ENCODE measurements around the gene TBCK.

The TBCK gene

DNA sequence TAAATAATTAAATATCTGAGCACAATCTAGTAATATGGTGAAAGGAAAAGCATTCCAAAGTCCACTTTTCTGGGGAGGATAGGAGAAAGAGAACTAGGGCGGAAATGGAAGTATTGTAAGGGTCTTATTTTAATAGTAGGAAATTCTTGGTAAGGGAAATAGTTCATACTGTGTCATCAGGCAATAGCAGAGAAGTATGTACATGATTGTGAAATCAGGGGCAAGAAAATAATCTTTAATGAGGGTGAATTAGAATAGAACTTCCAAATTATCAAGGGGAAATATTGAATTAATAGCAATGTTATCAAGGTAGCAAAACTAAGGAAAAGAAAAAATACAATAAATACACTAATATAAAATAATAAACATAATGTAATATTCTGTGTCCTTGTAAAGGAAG is 37.8 kb upstream of the TBCK start:
- CTCF ChIA-PET, result interaction anchor here (0.6 to 1.4 kb wide), 2 partner anchors 9 to 30 kb away, joined by 3 to 4 read pairs; no protein-coding TSS in a partner anchor
- no peaks in the 10 kb centered on the region for H3K27me3 ChIP-seq (replicated peaks in 2 of 5; ENCODE audit: control insufficient read depth in 4 of 5, insufficient read depth in 5 of 5, low read length in 4 of 5)
- no peaks in the 10 kb centered on the region for H3K9me3 ChIP-seq (ENCODE audit: control extremely low read depth in 1 of 5, control insufficient read depth in 4 of 5, insufficient read depth in 2 of 5, low read depth in 1 of 5, low read length in 4 of 5)
- H3K4me1 ChIP-seq (ENCODE audit: control extremely low read depth in 1 of 4, control insufficient read depth in 4 of 4, insufficient read depth in 4 of 4, low read length in 3 of 4), result no peaks in the 10 kb centered on the region
- no peak overlapping the region for H3K27ac ChIP-seq (ENCODE audit: insufficient read depth in 1 of 2, low read depth in 1 of 2, low read length in 2 of 2, poor library complexity in 1 of 2, severe bottlenecking in 2 of 2)
- no peak for DNase-seq
- 100% methylated on average over 1 of the region's 1 CpG for WGBS (ENCODE audit: insufficient coverage)
- POLR2A ChIA-PET, result no interaction called here
- peaks cover 0 to 9% (median 3%) of the 10 kb centered on the region in 4 experiments for H3K36me3 ChIP-seq (ENCODE audit: control insufficient read depth in 4 of 4, insufficient read depth in 4 of 4, low read length in 3 of 4)
- H3K4me3 ChIP-seq (ENCODE audit: control insufficient read depth in 1 of 7, extremely low read depth in 1 of 7, insufficient read depth in 4 of 7, low read depth in 2 of 7, low read length in 6 of 7), result no peak overlapping the region

- CTCF ChIA-PET, result interaction anchor here (0.9 kb wide), 1 partner anchor 21 kb away, joined by 3 read pairs; no protein-coding TSS in a partner anchor
- Histone ChIP-seq H3K27ac (ENCODE audit: insufficient read depth in 1 of 2, low read depth in 1 of 2, low read length in 2 of 2, poor library complexity in 1 of 2, severe bottlenecking in 2 of 2) (no peak overlapping the region), H3K9me3 (ENCODE audit: control extremely low read depth in 1 of 5, control insufficient read depth in 4 of 5, insufficient read depth in 2 of 5, low read depth in 1 of 5, low read length in 4 of 5) (no peaks in the 10 kb centered on the region), H3K4me3 (ENCODE audit: control insufficient read depth in 1 of 7, extremely low read depth in 1 of 7, insufficient read depth in 4 of 7, low read depth in 2 of 7, low read length in 6 of 7) (no peak overlapping the region), H3K36me3 (ENCODE audit: control insufficient read depth in 4 of 4, insufficient read depth in 4 of 4, low read length in 3 of 4) (peaks cover 0 to 26% (median 16%) of the 10 kb centered on the region in 4 experiments), H3K4me1 (ENCODE audit: control extremely low read depth in 1 of 4, control insufficient read depth in 4 of 4, insufficient read depth in 4 of 4, low read length in 3 of 4) (no peaks in the 10 kb centered on the region), H3K27me3 (replicated peaks in 2 of 5; ENCODE audit: control insufficient read depth in 4 of 5, insufficient read depth in 5 of 5, low read length in 4 of 5) (no peaks in the 10 kb centered on the region)
- DNase-seq, result no peak
- POLR2A ChIA-PET, result no interaction called here
Measured at GRCh38 chr4:106351016-106351415, 35.0 kb upstream of the TBCK start.

- no peaks in the 10 kb centered on the region for H3K9me3 ChIP-seq (ENCODE audit: control extremely low read depth in 1 of 5, control insufficient read depth in 4 of 5, insufficient read depth in 2 of 5, low read depth in 1 of 5, low read length in 4 of 5)
- no peaks in the 10 kb centered on the region for H3K4me1 ChIP-seq (ENCODE audit: control extremely low read depth in 1 of 4, control insufficient read depth in 4 of 4, insufficient read depth in 4 of 4, low read length in 3 of 4)
- no peak for DNase-seq
- CTCF ChIA-PET, result interaction anchor here (1.2 to 1.4 kb wide), 3 partner anchors 17 to 19 kb away, joined by 3 to 4 read pairs (median 4); no protein-coding TSS in a partner anchor
- no peak overlapping the region for H3K27ac ChIP-seq (ENCODE audit: insufficient read depth in 1 of 2, low read depth in 1 of 2, low read length in 2 of 2, poor library complexity in 1 of 2, severe bottlenecking in 2 of 2)
- peaks cover 0 to 26% (median 19%) of the 10 kb centered on the region in 4 experiments for H3K36me3 ChIP-seq (ENCODE audit: control insufficient read depth in 4 of 4, insufficient read depth in 4 of 4, low read length in 3 of 4)
- WGBS (ENCODE audit: insufficient coverage), result no CpG with 5 or more reads among the region's 1 CpG
- no peak overlapping the region for H3K4me3 ChIP-seq (ENCODE audit: control insufficient read depth in 1 of 7, extremely low read depth in 1 of 7, insufficient read depth in 4 of 7, low read depth in 2 of 7, low read length in 6 of 7)
- H3K27me3 ChIP-seq (replicated peaks in 2 of 5; ENCODE audit: control insufficient read depth in 4 of 5, insufficient read depth in 5 of 5, low read length in 4 of 5), result no peaks in the 10 kb centered on the region
- POLR2A ChIA-PET, result no interaction called here
Measured at GRCh38 chr4:106347167-106347566, 31.2 kb upstream of the TBCK start.

- CTCF ChIA-PET, result interaction anchor here (1.1 kb wide), 1 partner anchor 17 kb away, joined by 3 read pairs; no protein-coding TSS in a partner anchor
- H3K36me3 ChIP-seq (ENCODE audit: control insufficient read depth in 4 of 4, insufficient read depth in 4 of 4, low read length in 3 of 4), result peaks cover 0 to 40% (median 25%) of the 10 kb centered on the region in 4 experiments
- H3K9me3 ChIP-seq (ENCODE audit: control extremely low read depth in 1 of 5, control insufficient read depth in 4 of 5, insufficient read depth in 2 of 5, low read depth in 1 of 5, low read length in 4 of 5), result peaks cover 0 to 2% (median 0%) of the 10 kb centered on the region in 5 experiments
- DNase-seq, result no peak
- no peaks in the 10 kb centered on the region for H3K27me3 ChIP-seq (replicated peaks in 2 of 5; ENCODE audit: control insufficient read depth in 4 of 5, insufficient read depth in 5 of 5, low read length in 4 of 5)
- no CpG with 5 or more reads among the region's 1 CpG for WGBS (ENCODE audit: insufficient coverage)
- H3K27ac ChIP-seq (ENCODE audit: insufficient read depth in 1 of 2, low read depth in 1 of 2, low read length in 2 of 2, poor library complexity in 1 of 2, severe bottlenecking in 2 of 2), result no peak overlapping the region
- H3K4me3 ChIP-seq (ENCODE audit: control insufficient read depth in 1 of 7, extremely low read depth in 1 of 7, insufficient read depth in 4 of 7, low read depth in 2 of 7, low read length in 6 of 7), result no peak overlapping the region
- H3K4me1 ChIP-seq (ENCODE audit: control extremely low read depth in 1 of 4, control insufficient read depth in 4 of 4, insufficient read depth in 4 of 4, low read length in 3 of 4), result no peaks in the 10 kb centered on the region
- POLR2A ChIA-PET, result no interaction called here
Measured at GRCh38 chr4:106344647-106344970, 28.6 kb upstream of the TBCK start.

- 100% methylated on average over 1 of the region's 2 CpGs for WGBS (ENCODE audit: insufficient coverage)
- Histone ChIP-seq H3K4me3 (ENCODE audit: control insufficient read depth in 1 of 7, extremely low read depth in 1 of 7, insufficient read depth in 4 of 7, low read depth in 2 of 7, low read length in 6 of 7) (no peak overlapping the region), H3K36me3 (ENCODE audit: control insufficient read depth in 4 of 4, insufficient read depth in 4 of 4, low read length in 3 of 4) (peaks cover 2 to 42% (median 25%) of the 10 kb centered on the region in 4 experiments), H3K9me3 (ENCODE audit: control extremely low read depth in 1 of 5, control insufficient read depth in 4 of 5, insufficient read depth in 2 of 5, low read depth in 1 of 5, low read length in 4 of 5) (peaks cover 0 to 2% (median 0%) of the 10 kb centered on the region in 5 experiments), H3K4me1 (ENCODE audit: control extremely low read depth in 1 of 4, control insufficient read depth in 4 of 4, insufficient read depth in 4 of 4, low read length in 3 of 4) (no peaks in the 10 kb centered on the region), H3K27ac (ENCODE audit: insufficient read depth in 1 of 2, low read depth in 1 of 2, low read length in 2 of 2, poor library complexity in 1 of 2, severe bottlenecking in 2 of 2) (no peak overlapping the region), H3K27me3 (replicated peaks in 2 of 5; ENCODE audit: control insufficient read depth in 4 of 5, insufficient read depth in 5 of 5, low read length in 4 of 5) (no peaks in the 10 kb centered on the region)
- ChIA-PET POLR2A (no interaction called here), CTCF (interaction anchor here (1.1 kb wide), 1 partner anchor 17 kb away, joined by 3 read pairs; no protein-coding TSS in a partner anchor)
- no peak for DNase-seq
Measured at GRCh38 chr4:106343865-106344646, 28.0 kb upstream of the TBCK start.

DNA sequence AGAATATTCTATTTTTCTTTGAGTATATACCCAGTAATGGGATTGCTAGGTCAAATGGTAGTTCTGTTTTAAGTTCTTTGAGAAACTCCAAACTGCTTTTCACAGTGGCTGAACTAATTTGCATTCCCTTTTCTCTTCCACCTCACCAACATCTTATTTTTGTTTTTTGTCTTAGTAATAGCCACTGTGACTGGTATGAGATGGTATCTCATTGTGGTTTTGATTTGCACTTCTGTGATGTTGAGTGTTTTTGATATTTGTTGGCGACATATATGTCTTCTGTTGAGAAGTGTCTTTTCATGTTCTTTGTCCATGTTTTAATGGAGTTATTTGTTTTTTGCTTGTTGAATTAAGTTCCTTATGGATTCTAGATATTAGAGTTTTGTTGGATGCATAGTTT is 24.8 kb upstream of the TBCK start:
- Histone ChIP-seq H3K9me3 (ENCODE audit: control extremely low read depth in 1 of 5, control insufficient read depth in 4 of 5, insufficient read depth in 2 of 5, low read depth in 1 of 5, low read length in 4 of 5) (peaks cover 0 to 21% (median 8%) of the 10 kb centered on the region in 5 experiments), H3K36me3 (ENCODE audit: control insufficient read depth in 4 of 4, insufficient read depth in 4 of 4, low read length in 3 of 4) (peaks cover 27 to 53% (median 35%) of the 10 kb centered on the region in 4 experiments), H3K4me3 (ENCODE audit: control insufficient read depth in 1 of 7, extremely low read depth in 1 of 7, insufficient read depth in 4 of 7, low read depth in 2 of 7, low read length in 6 of 7) (no peak overlapping the region), H3K27ac (ENCODE audit: insufficient read depth in 1 of 2, low read depth in 1 of 2, low read length in 2 of 2, poor library complexity in 1 of 2, severe bottlenecking in 2 of 2) (no peak overlapping the region), H3K4me1 (ENCODE audit: control extremely low read depth in 1 of 4, control insufficient read depth in 4 of 4, insufficient read depth in 4 of 4, low read length in 3 of 4) (no peaks in the 10 kb centered on the region), H3K27me3 (replicated peaks in 2 of 5; ENCODE audit: control insufficient read depth in 4 of 5, insufficient read depth in 5 of 5, low read length in 4 of 5) (no peaks in the 10 kb centered on the region)
- ChIA-PET CTCF (no interaction called here), POLR2A (no interaction called here)
- DNase-seq, result no peak
- WGBS (ENCODE audit: insufficient coverage), result 100% methylated on average over 1 of the region's 1 CpG

- peaks cover 30 to 65% (median 42%) of the 10 kb centered on the region in 4 experiments for H3K36me3 ChIP-seq (ENCODE audit: control insufficient read depth in 4 of 4, insufficient read depth in 4 of 4, low read length in 3 of 4)
- ChIA-PET POLR2A (no interaction called here), CTCF (interaction anchor here (1.1 kb wide), 1 partner anchor 11 kb away, joined by 4 read pairs; no protein-coding TSS in a partner anchor)
- no peaks in the 10 kb centered on the region for H3K27me3 ChIP-seq (replicated peaks in 2 of 5; ENCODE audit: control insufficient read depth in 4 of 5, insufficient read depth in 5 of 5, low read length in 4 of 5)
- no peaks in the 10 kb centered on the region for H3K4me1 ChIP-seq (ENCODE audit: control extremely low read depth in 1 of 4, control insufficient read depth in 4 of 4, insufficient read depth in 4 of 4, low read length in 3 of 4)
- no peak overlapping the region for H3K4me3 ChIP-seq (ENCODE audit: control insufficient read depth in 1 of 7, extremely low read depth in 1 of 7, insufficient read depth in 4 of 7, low read depth in 2 of 7, low read length in 6 of 7)
- no peak for DNase-seq
- no CpG with 5 or more reads among the region's 4 CpGs for WGBS (ENCODE audit: insufficient coverage)
- no peak overlapping the region for H3K27ac ChIP-seq (ENCODE audit: insufficient read depth in 1 of 2, low read depth in 1 of 2, low read length in 2 of 2, poor library complexity in 1 of 2, severe bottlenecking in 2 of 2)
- peaks cover 0 to 21% (median 8%) of the 10 kb centered on the region in 5 experiments for H3K9me3 ChIP-seq (ENCODE audit: control extremely low read depth in 1 of 5, control insufficient read depth in 4 of 5, insufficient read depth in 2 of 5, low read depth in 1 of 5, low read length in 4 of 5)
Measured at GRCh38 chr4:106339431-106339830, 23.4 kb upstream of the TBCK start.

Measured in common myeloid progenitor, CD34-positive (primary cell).